B cell (primary cell): ENCODE data around the gene S100A5. TPM values are rescaled to one million over a fixed set of nuclear protein-coding genes. Genes with fewer than 3 reads are reported as not detected.
"Not testable (repeated sequence)": the region's sequence is repeated elsewhere in the genome, so short reads cannot be mapped to it uniquely, and the experiment has no call there.

ENCODE experiments used
- ATAC-seq: fragments of 200-7000 bp; cut with Tn5 transposase; one replicate; pipeline ENCODE4 v1.10.0; 2021; ENCODE audit warnings: low read depth, mild to moderate bottlenecking, moderate number of reproducible peaks, moderate library complexity
- CTCF ChIA-PET: fragments of 350-600 bp; sonication (Branson Sonifier 250); formaldehyde crosslinking; loops from one replicate; lab custom pipeline; 2021; ENCODE audit warnings: antibody characterized with exemption, inconsistent platforms; lab: Charles Lee
- POLR2A ChIA-PET: fragments of 350-600 bp; sonication (Branson Sonifier 250); formaldehyde crosslinking; loops from one replicate; lab custom pipeline; 2021; ENCODE audit warnings: antibody characterized with exemption; lab: Charles Lee
- DNase-seq: peaks from one replicate; pipeline ENCODE4 v3.0.0; 2013
- H2AFZ ChIP-seq: 2 replicates; pipeline ENCODE4 v1.6.1; 2012; ENCODE audit warnings: mild to moderate bottlenecking, low read depth, low read length; ENCODE audit not compliant: insufficient read depth, poor library complexity, severe bottlenecking
- H3K27ac ChIP-seq, 2 donors: 1 replicate in 1 of 2; 2 replicates in 1 of 2; pipeline ENCODE4 v1.5.1; 2012 to 2013; ENCODE audit warnings: low read length in 2 of 2, mild to moderate bottlenecking in 2 of 2, moderate library complexity in 1 of 2
- H3K27me3 ChIP-seq, 4 experiments: fragments of 200-600 bp in 1 of 4; sonication (generic) in 1 of 4; replicated peaks in 1 of 4; 1 replicate in 2 of 4; 2 replicates in 2 of 4; pipeline versions ENCODE4 v1.6.1 to v1.7.0; 2013 to 2016; ENCODE audit warnings: low read length in 3 of 4, mild to moderate bottlenecking in 2 of 4, mixed read lengths in 1 of 4, moderate library complexity in 1 of 4; ENCODE audit not compliant: insufficient read depth in 4 of 4, control insufficient read depth in 3 of 4; ENCODE audit errors: control extremely low read depth in 1 of 4
- H3K36me3 ChIP-seq, 2 experiments: replicated peaks in 1 of 2; 1 replicate in 1 of 2; 2 replicates in 1 of 2; pipeline versions ENCODE4 v1.6.1 to v1.7.1; 2013; ENCODE audit warnings: low read length in 1 of 2; ENCODE audit not compliant: insufficient read depth in 2 of 2, control insufficient read depth in 1 of 2; ENCODE audit errors: control extremely low read depth in 1 of 2, extremely low read depth in 1 of 2
- H3K4me1 ChIP-seq, 2 donors: fragments of 200-600 bp in 1 of 2; sonication (generic) in 1 of 2; 1 replicate in 1 of 2; 2 replicates in 1 of 2; pipeline versions ENCODE4 v1.5.1 to v1.6.1; 2013 to 2017; ENCODE audit warnings: low read length in 2 of 2; ENCODE audit not compliant: control insufficient read depth in 2 of 2, insufficient read depth in 2 of 2
- H3K4me2 ChIP-seq: replicated peaks from 2 replicates; pipeline ENCODE3; 2012; ENCODE audit warnings: mild to moderate bottlenecking, low read depth, low read length; ENCODE audit not compliant: poor library complexity, severe bottlenecking
- H3K4me3 ChIP-seq, 5 experiments: fragments of 200-600 bp in 1 of 5; sonication (generic) in 1 of 5; 1 replicate in 3 of 5; 2 replicates in 2 of 5; pipeline versions ENCODE4 v1.5.1 to v1.7.0; 2011 to 2016; ENCODE audit warnings: low read length in 4 of 5, mild to moderate bottlenecking in 4 of 5, low read depth in 2 of 5, control low read depth in 1 of 5, moderate library complexity in 1 of 5; ENCODE audit not compliant: insufficient read depth in 1 of 5; ENCODE audit errors: control extremely low read depth in 1 of 5, extremely low read depth in 1 of 5
- H3K79me2 ChIP-seq: fragments of 200-600 bp; sonication (generic); one replicate; pipeline ENCODE4 v1.6.0; 2016; ENCODE audit warnings: low read length; ENCODE audit not compliant: control insufficient read depth, insufficient read depth
- H3K9ac ChIP-seq: fragments of 200-600 bp; sonication (generic); 2 replicates; pipeline ENCODE4 v1.6.1; 2017; ENCODE audit warnings: mild to moderate bottlenecking, low read length, moderate library complexity
- H3K9me3 ChIP-seq, 3 donors: one replicate each; pipeline versions ENCODE4 v1.6.1 to v1.7.1; 2013; ENCODE audit warnings: low read length in 2 of 3; ENCODE audit not compliant: control insufficient read depth in 2 of 3, insufficient read depth in 1 of 3; ENCODE audit errors: control extremely low read depth in 1 of 3
- H4K20me1 ChIP-seq: 2 replicates; pipeline ENCODE4 v1.6.0; 2012; ENCODE audit warnings: mild to moderate bottlenecking, low read length; ENCODE audit not compliant: insufficient read depth, control insufficient read depth, poor library complexity, severe bottlenecking
- H3K27ac Mint-ChIP-seq: one replicate; pipeline ENCODE4 v1.8.0; 2021; ENCODE audit warnings: mixed read lengths
- H3K27me3 Mint-ChIP-seq: one replicate; pipeline ENCODE4 v1.8.0; 2021; ENCODE audit warnings: mixed read lengths
- H3K4me1 Mint-ChIP-seq: one replicate; pipeline ENCODE4 v1.8.0; 2021; ENCODE audit warnings: mixed read lengths
- H3K4me3 Mint-ChIP-seq: one replicate; pipeline ENCODE4 v1.8.0; 2021; ENCODE audit warnings: mixed read lengths
- H3K9me3 Mint-ChIP-seq: one replicate; pipeline ENCODE4 v1.8.0; 2022; ENCODE audit warnings: mixed read lengths; ENCODE audit not compliant: insufficient read depth
- whole genome bisulfite sequencing: methylation state at CpG from one replicate; pipeline ENCODE4 v1.1.5; 2013; ENCODE audit warnings: missing lambda C conversion rate; ENCODE audit not compliant: insufficient coverage; 5-methylcytosine and 5-hydroxymethylcytosine counted together
- intact Hi-C: fragments of 100-400 bp; cut with micrococcal nuclease; formaldehyde crosslinking; loops from one replicate; pipeline ENCODE4 v1.10.0; 2022
- polyA plus RNA-seq: library from polyadenylated mRNA; depleted of rRNA; stranded (reverse); fragments of >200 nt; gene quantifications from 2 replicates; pipeline ENCODE4 v1.2.3, GENCODE V29; 2012
- total RNA-seq, 2 donors: library from RNA; stranded (reverse); fragments of 120-200 nt in 1 of 2; gene quantifications; 1 replicate in 1 of 2; 2 replicates in 1 of 2; pipeline versions ENCODE4 v1.2.3 to v1.2.4, GENCODE V29; 2013 to 2022

The S100A5 gene
- total and polyA plus RNA-seq, 2 donors (not counting 1 experiment from before 2014, with no cell fraction given) = 0.64 TPM; not detected in 1

- H3K9me3 ChIP-seq, H4K20me1 ChIP-seq, intact Hi-C loops, H3K4me1 ChIP-seq, H3K9ac ChIP-seq, H3K4me1 Mint-ChIP-seq, H2AFZ ChIP-seq, H3K4me3 Mint-ChIP-seq, H3K27ac ChIP-seq, H3K9me3 Mint-ChIP-seq, POLR2A ChIA-PET, H3K27me3 Mint-ChIP-seq, H3K27me3 ChIP-seq, H3K36me3 ChIP-seq, H3K27ac Mint-ChIP-seq, H3K4me3 ChIP-seq, ATAC-seq, DNase-seq, H3K4me2 ChIP-seq, H3K79me2 ChIP-seq: not testable (repeated sequence)
- CTCF ChIA-PET = interaction anchor here (0.8 to 1.5 kb wide), 3 partner anchors 10 to 12 kb away, joined by 3 to 4 read pairs (median 3); no protein-coding TSS in a partner anchor
- 59% methylated on average over 12 of the region's 14 CpGs for WGBS
Measured at GRCh38 chr1:153522353-153523048, 18.2 kb downstream of the S100A5 start.

GRCh38 chr1:153521808-153522207 lies 18.9 kb downstream of the S100A5 start:
- WGBS = 97% methylated on average over 31 of the region's 37 CpGs
- POLR2A ChIA-PET = not testable (repeated sequence)

More at GRCh38 chr1:153521808-153522207, 18.9 kb downstream of the S100A5 start:
- H3K4me3 ChIP-seq, H3K27ac ChIP-seq, H3K4me2 ChIP-seq, H3K27me3 Mint-ChIP-seq, DNase-seq, H3K4me3 Mint-ChIP-seq, intact Hi-C loops, H3K36me3 ChIP-seq, H3K4me1 Mint-ChIP-seq, H3K27ac Mint-ChIP-seq, H3K9me3 ChIP-seq, H3K9me3 Mint-ChIP-seq, H3K9ac ChIP-seq, H3K79me2 ChIP-seq, H3K27me3 ChIP-seq, H4K20me1 ChIP-seq, H3K4me1 ChIP-seq, H2AFZ ChIP-seq, ATAC-seq: not testable (repeated sequence)
- CTCF ChIA-PET = interaction anchor here (0.8 to 2.1 kb wide), 6 partner anchors 9 to 50 kb away, joined by 3 to 9 read pairs (median 4); no protein-coding TSS in a partner anchor
